ENCODE measurements around the gene C9orf72. TPM values are rescaled to one million over a fixed set of nuclear protein-coding genes. Genes with fewer than 3 reads are reported as not detected.

The C9orf72 gene
- total and polyA plus RNA-seq, 9 of the 15 experiments (the other 6 are each of a cell fraction or from before 2014, with no cell fraction given) = 2.3 to 7.3 (median 4.1) TPM

DNA sequence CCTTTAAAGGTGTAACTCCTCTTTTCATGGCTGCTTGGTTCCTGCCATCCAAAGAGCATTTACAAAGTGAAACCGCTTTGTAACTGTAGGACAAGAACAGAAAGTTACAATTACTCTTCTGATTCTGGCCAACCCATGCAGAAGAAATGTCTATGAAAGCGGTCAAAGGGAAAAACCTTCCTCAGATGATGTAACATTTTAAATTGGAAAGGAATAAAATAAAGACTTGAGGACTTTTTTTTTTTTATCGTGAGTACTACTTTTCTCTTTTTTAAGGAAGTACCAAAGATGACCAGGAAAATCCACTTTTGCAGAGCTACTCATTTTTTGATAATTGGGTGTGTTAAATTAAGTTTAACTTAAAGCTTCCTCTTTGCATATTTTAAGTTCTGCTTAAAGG, 13.0 kb upstream of the C9orf72 start (continued):
- TF ChIP-seq, protein P1, sequence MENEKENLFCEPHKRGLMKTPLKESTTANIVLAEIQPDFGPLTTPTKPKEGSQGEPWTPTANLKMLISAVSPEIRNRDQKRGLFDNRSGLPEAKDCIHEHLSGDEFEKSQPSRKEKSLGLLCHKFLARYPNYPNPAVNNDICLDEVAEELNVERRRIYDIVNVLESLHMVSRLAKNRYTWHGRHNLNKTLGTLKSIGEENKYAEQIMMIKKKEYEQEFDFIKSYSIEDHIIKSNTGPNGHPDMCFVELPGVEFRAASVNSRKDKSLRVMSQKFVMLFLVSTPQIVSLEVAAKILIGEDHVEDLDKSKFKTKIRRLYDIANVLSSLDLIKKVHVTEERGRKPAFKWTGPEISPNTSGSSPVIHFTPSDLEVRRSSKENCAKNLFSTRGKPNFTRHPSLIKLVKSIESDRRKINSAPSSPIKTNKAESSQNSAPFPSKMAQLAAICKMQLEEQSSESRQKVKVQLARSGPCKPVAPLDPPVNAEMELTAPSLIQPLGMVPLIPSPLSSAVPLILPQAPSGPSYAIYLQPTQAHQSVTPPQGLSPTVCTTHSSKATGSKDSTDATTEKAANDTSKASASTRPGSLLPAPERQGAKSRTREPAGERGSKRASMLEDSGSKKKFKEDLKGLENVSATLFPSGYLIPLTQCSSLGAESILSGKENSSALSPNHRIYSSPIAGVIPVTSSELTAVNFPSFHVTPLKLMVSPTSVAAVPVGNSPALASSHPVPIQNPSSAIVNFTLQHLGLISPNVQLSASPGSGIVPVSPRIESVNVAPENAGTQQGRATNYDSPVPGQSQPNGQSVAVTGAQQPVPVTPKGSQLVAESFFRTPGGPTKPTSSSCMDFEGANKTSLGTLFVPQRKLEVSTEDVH (IDR thresholded peaks at IDR 0.05; ENCODE audit: low read depth, partially characterized antibody) = no peak
- no peak for TF ChIP-seq CXXC5 (CRISPR knock-in tag; IDR thresholded peaks at IDR 0.05)

DNA sequence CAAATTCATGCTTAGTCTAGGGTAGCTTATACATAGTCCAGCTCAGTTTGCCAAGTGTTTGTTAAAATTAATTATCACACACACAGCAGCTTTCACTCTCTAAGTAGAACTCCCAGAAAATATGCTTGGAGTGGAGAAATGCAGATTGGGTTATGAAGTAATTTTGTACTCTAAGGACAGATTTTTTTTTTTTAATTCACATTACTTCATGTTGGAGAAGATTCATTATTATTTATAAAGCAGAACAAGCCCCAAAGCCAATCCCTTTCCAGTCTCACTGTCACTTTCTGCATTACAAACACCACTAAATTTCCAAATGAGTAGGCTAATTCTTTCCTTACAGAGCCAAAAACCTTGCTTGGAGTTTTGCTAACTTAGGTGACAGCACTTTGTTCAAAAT, 11.7 kb upstream of the C9orf72 start:
- H3K4me1 ChIP-seq (replicated peaks in 1 of 2; ENCODE audit: control insufficient read depth in 2 of 2, insufficient read depth in 2 of 2, low read length in 2 of 2) = no peaks in the 10 kb centered on the region
- no peaks in the 10 kb centered on the region for H3K9me3 ChIP-seq (replicated peaks; ENCODE audit: control insufficient read depth, insufficient read depth, low read depth, low read length)
- H3K27ac ChIP-seq (ENCODE audit: extremely low read depth, low read depth, low read length) = no peak overlapping the region
- no peak overlapping the region for H3K4me2 ChIP-seq (ENCODE audit: insufficient read depth, low read length)
- H3K4me3 ChIP-seq = no peak overlapping the region
- H3K27me3 ChIP-seq (ENCODE audit: control insufficient read depth in 2 of 2, insufficient read depth in 2 of 2, low read length in 2 of 2) = no peaks in the 10 kb centered on the region
- H2AFZ ChIP-seq (ENCODE audit: low read depth, low read length) = no peak overlapping the region
- H3K9me1 ChIP-seq (ENCODE audit: control insufficient read depth, insufficient read depth, low read length) = no peaks in the 10 kb centered on the region
- intact Hi-C loops (cut with micrococcal nuclease) (no loop called here), in situ Hi-C loops (cut with MboI) (no loop called here)
- H3K9ac ChIP-seq (ENCODE audit: insufficient read depth in 1 of 2, low read depth in 2 of 2, low read length in 2 of 2) = no peak overlapping the region
- no peaks in the 10 kb centered on the region for H3K36me3 ChIP-seq (ENCODE audit: control insufficient read depth, insufficient read depth, low read length)
- BruUV-seq (replicated peaks) = no TSS peak
- no peaks in the 10 kb centered on the region for H4K20me1 ChIP-seq (replicated peaks; ENCODE audit: control insufficient read depth, insufficient read depth, low read length)
- DNase-seq (ENCODE audit: extremely low read depth in 1 of 4, low spot score in 3 of 4) (no peak), FAIRE-seq (no peak), ATAC-seq (no peak)
- no peaks in the 10 kb centered on the region for H3K79me2 ChIP-seq (ENCODE audit: control insufficient read depth, insufficient read depth, low read length)
- POLR2A ChIA-PET = interaction anchor here (0.6 kb wide), 1 partner anchor 21 kb away, joined by 3 read pairs; no protein-coding TSS in a partner anchor
- CTCF ChIA-PET (ENCODE audit: low intra/inter-chr PET ratio) = no interaction called here
- TF ChIP-seq RBM22 (IDR thresholded peaks at IDR 0.05; ENCODE audit: low read depth, low read length, poor library complexity, severe bottlenecking) = no peak
- TF ChIP-seq, protein P2, sequence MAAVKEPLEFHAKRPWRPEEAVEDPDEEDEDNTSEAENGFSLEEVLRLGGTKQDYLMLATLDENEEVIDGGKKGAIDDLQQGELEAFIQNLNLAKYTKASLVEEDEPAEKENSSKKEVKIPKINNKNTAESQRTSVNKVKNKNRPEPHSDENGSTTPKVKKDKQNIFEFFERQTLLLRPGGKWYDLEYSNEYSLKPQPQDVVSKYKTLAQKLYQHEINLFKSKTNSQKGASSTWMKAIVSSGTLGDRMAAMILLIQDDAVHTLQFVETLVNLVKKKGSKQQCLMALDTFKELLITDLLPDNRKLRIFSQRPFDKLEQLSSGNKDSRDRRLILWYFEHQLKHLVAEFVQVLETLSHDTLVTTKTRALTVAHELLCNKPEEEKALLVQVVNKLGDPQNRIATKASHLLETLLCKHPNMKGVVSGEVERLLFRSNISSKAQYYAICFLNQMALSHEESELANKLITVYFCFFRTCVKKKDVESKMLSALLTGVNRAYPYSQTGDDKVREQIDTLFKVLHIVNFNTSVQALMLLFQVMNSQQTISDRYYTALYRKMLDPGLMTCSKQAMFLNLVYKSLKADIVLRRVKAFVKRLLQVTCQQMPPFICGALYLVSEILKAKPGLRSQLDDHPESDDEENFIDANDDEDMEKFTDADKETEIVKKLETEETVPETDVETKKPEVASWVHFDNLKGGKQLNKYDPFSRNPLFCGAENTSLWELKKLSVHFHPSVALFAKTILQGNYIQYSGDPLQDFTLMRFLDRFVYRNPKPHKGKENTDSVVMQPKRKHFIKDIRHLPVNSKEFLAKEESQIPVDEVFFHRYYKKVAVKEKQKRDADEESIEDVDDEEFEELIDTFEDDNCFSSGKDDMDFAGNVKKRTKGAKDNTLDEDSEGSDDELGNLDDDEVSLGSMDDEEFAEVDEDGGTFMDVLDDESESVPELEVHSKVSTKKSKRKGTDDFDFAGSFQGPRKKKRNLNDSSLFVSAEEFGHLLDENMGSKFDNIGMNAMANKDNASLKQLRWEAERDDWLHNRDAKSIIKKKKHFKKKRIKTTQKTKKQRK (IDR thresholded peaks at IDR 0.05; ENCODE audit: borderline replicate concordance, low read depth, low read length) = no peak
- TF ChIP-seq, protein P3, sequence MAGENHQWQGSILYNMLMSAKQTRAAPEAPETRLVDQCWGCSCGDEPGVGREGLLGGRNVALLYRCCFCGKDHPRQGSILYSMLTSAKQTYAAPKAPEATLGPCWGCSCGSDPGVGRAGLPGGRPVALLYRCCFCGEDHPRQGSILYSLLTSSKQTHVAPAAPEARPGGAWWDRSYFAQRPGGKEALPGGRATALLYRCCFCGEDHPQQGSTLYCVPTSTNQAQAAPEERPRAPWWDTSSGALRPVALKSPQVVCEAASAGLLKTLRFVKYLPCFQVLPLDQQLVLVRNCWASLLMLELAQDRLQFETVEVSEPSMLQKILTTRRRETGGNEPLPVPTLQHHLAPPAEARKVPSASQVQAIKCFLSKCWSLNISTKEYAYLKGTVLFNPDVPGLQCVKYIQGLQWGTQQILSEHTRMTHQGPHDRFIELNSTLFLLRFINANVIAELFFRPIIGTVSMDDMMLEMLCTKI (IDR thresholded peaks at IDR 0.05; ENCODE audit: partially characterized antibody) = no peak
- TF ChIP-seq CBFB (CRISPR knock-in tag; IDR thresholded peaks at IDR 0.05) = no peak
- TF ChIP-seq ZNF76 (CRISPR knock-in tag; IDR thresholded peaks at IDR 0.05; ENCODE audit: borderline replicate concordance) = no peak
- no peak for TF ChIP-seq ZNF583 (CRISPR knock-in tag; IDR thresholded peaks at IDR 0.05)
- TF ChIP-seq, protein P4, sequence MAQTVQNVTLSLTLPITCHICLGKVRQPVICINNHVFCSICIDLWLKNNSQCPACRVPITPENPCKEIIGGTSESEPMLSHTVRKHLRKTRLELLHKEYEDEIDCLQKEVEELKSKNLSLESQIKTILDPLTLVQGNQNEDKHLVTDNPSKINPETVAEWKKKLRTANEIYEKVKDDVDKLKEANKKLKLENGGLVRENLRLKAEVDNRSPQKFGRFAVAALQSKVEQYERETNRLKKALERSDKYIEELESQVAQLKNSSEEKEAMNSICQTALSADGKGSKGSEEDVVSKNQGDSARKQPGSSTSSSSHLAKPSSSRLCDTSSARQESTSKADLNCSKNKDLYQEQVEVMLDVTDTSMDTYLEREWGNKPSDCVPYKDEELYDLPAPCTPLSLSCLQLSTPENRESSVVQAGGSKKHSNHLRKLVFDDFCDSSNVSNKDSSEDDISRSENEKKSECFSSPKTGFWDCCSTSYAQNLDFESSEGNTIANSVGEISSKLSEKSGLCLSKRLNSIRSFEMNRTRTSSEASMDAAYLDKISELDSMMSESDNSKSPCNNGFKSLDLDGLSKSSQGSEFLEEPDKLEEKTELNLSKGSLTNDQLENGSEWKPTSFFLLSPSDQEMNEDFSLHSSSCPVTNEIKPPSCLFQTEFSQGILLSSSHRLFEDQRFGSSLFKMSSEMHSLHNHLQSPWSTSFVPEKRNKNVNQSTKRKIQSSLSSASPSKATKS (CRISPR knock-in tag; IDR thresholded peaks at IDR 0.05) = no peak
- no peak for TF ChIP-seq MCM2 (IDR thresholded peaks at IDR 0.05; ENCODE audit: low read depth)
- TF ChIP-seq FOXK1 (CRISPR knock-in tag; IDR thresholded peaks at IDR 0.05; ENCODE audit: borderline replicate concordance) = no peak

Measured in K562 (cell line).